ENCODE measurements around the gene NLRP6. TPM values are rescaled to one million over a fixed set of nuclear protein-coding genes. Genes with fewer than 3 reads are reported as not detected.

NLRP6 gene
- total RNA-seq, 1 donor from 2014 or later = 0.32 TPM

DNA sequence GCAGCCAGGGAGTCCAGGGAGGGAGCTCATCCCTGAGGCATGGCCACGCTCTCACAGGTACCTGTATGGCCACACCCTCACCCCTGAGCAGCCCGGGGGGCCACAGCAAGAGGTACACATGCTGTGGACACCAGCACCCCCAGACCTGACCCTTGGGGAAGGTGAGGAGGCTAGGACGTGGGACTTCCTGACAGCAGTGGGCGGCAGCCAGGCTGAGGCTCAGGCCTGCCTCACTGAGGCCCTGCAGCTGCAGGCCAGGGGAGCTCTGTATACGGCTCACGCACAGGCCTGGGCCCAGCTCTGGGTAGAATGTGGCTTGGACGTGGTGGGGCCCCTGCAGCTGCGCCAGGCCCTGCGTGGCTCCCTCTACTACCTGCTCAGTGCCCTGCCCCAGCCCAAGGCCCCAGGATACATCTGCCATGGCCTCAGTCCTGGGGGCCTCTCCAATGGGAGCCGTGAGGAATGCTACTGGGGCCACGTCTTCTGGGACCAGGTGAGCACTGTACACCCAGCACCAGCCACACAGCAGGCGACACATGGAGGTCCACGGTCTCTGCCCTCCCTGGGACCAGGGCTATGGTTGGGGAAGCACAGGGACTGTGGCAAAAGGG, 12.5 kb downstream of the NLRP6 start:
- intact Hi-C loops (cut with micrococcal nuclease) = no loop called here
- ATAC-seq = no peak

DNA sequence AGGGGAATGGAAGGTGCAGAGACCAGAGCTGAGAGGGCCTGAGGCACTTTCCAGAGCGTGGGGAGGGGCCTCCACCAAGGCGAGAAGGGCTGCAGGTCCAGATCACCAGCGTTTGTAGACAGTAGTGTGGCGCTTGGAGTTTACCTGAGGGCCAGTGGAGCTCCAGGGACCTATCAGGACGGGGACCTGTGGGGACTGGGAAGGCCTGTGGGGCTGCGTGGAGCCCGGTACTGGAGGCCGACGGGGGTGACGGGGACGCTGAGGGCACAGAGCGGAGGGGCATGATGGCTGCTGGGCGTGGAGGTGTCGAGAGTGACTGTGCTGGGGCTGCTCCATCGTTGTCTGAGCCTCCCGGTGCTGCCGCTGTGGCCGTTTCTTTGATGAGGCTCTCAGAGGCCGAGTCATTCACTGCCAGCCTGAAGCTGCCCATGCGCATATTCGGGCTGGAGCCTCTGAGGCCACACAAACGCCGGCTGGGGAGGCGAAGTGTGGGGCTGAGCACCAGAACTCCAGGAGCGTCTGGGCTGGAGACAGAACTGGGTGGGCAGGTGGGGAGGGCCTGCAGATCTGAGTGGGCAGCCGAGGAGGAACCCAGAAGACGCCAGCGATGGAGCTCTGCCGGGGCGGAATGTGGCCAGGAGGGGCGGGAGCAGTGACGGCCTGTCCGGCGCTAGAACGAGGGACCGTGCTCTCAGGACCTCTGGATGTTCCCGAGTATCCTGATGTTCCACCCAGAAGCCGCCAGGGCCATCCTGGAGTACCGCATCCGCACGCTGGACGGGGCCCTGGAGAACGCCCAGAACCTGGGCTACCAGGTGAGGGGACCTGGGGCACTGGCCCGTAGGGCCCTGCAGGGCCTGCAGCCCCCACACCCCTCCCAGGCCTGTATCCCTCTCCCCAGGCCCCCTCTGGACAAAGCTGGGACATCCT, 13.3 kb downstream of the NLRP6 start:
- intact Hi-C loops (cut with micrococcal nuclease) = no loop called here
- ATAC-seq (no peak), DNase-seq (peak; percentile 29)

More for the DNA sequence above, 12.5 kb downstream of the NLRP6 start:
- peak; percentile 17 for DNase-seq

DNA sequence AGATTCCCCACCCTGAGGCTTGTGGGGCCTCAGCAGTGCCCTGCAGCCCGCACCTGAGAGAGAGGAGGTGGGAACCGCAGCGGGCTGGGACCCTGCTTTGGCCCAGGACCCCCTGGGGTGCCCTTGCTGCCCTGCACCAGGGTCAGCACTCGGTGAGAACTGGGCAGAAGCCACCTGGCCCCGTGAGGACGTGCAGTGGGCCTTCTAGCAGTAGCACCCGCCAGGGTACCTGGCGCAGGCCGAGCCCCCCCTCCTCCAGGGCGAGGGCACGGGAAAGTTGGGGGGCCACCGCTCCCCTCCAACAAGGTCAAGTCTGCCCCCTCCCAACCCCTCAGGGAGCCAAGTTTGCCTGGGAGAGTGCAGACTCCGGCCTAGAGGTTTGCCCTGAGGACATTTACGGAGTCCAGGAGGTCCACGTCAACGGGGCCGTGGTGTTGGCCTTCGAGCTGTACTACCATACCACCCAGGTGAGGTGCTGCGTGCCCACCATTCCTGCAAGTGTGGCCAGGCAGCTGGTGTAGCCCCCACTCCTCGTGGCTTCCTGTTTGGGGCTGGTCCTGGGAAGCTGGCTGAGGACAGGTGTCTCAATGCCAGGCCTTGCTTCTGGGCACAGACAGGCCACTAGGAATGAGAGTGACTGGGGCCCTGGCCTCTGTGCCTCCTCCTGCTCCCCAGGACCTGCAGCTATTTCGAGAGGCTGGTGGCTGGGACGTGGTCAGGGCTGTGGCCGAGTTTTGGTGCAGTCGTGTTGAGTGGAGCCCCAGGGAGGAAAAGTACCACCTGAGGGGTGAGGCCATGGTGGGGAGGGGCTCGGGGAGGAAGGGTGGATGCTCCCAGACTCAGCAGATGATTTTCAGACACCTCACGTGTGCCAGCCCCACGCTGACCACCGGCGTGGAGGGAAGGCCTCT, 14.3 kb downstream of the NLRP6 start:
- DNase-seq (peak; percentile 29), ATAC-seq (no peak)
- intact Hi-C loops (cut with micrococcal nuclease) = no loop called here

DNA sequence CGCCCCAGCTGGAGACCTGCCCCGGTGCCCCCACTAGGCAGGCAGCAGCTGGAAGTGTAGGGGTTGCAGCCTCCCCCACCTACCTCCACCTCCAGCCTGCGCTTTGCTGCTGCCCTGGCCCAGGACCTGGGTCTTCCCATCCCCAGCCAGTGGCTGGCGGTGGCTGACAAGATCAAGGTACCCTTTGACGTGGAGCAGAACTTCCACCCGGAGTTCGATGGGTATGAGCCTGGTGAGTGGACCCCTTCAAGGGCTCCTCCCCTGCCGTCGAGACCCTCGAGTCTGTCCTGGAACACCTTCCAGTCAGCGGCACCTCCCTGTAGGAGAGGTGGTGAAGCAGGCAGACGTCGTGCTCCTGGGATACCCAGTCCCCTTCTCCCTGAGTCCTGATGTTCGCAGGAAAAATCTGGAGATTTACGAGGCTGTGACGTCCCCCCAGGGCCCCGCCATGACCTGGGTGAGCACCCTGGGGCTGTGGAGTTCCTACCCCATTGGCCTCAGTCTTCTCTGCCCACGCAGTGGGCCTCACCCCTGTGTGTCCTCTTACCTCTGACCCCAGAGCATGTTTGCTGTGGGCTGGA, 15.2 kb downstream of the NLRP6 start:
- ATAC-seq (no peak), DNase-seq (peak; percentile 29)
- intact Hi-C loops (cut with micrococcal nuclease) = no loop called here

DNA sequence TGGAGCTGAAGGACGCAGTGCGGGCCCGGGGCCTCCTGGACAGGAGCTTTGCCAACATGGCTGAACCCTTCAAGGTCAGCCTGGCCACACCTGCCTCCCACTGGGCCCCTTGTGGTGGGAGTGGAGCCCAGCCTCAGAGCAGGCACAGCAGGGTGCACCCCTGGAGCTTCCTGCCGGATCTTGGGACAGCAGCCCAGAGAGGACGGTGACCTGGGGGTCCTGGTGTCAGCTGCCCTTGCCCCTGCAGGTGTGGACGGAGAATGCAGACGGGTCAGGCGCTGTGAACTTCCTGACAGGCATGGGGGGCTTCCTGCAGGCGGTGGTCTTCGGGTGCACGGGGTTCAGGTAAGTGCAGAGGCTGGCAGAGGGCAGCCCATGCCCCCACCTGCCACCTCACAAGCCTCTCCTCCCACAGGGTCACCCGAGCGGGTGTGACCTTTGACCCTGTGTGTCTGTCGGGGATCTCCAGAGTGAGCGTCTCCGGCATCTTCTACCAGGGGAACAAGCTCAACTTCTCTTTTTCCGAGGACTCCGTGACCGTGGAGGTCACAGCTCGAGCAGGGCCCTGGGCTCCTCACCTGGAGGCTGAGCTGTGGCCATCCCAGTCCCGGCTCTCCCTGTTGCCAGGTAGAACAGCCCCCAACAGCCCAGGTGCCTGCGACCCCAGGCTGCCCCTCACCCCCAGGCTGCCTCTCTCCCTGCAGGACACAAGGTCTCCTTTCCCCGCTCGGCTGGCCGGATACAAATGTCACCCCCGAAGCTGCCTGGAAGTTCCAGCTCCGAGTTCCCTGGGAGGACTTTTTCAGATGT, 15.8 kb downstream of the NLRP6 start:
- DNase-seq (peak; percentile 26), ATAC-seq (no peak)
- intact Hi-C loops (cut with micrococcal nuclease) = no loop called here

DNA sequence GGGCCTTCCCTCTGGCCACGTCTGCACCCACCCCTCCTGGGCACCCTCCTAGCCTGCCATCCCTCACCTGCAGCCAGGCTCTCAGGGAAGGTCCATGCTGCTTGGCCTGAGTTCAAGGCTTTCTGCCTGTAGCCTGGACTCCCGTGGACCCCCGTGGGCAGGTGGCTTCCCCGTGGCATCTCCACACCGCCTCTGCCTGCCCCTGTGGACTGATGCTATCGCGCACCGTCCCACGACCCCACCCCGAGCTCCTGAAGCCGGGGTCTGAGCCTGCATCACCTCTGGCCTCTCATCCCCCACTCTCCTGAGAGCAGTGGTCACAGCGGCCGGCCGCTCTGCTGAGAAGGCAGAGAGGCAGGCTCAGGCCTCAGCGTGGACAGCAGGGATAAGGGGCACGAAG, 16.6 kb downstream of the NLRP6 start:
- intact Hi-C loops (cut with micrococcal nuclease) = no loop called here
- peak; percentile 28 for DNase-seq

DNA sequence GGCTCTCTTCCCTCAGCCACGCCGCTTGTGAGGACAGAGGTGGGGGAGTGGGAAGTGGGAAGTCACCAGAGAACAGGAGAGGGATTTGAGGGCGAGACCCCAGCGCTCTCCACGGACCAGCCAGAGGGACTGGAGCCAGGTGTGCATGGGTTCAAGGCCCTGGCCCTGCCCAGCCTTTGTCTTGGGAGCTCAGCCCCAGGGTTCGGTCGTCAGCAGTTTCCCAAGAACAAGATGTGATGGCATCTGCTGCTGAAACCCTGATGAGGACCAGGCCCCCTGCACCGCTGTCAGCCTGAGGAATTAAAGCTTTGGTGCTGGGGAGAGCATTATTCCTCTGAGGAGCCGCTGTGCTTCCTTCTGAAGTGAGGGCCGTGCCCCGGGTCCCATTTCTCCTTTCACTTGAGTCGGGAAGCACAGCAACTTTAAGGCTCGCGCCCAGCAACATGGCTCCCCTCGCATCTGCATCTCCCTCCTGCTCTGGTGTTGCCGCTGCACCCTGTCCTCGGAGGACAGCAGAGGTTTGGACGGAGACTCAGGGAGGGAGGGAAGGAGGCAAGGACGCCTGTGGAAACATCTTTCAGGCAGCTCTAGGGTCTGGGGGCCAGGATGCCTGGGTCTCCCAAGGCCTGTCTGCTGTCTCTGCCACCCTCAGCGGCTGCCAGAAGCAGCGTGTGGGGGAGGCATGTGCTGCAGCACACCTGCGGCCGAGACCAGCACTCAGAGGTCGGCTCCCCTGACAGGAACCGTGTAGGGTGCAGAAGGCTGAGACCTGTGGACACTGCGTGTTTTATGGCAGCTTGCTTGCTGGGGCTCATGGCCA, 17.4 kb downstream of the NLRP6 start:
- ATAC-seq (no peak), DNase-seq (peak; percentile 27)
- intact Hi-C loops (cut with micrococcal nuclease) = no loop called here

More for the DNA sequence above, 16.6 kb downstream of the NLRP6 start:
- ATAC-seq = no peak

DNA sequence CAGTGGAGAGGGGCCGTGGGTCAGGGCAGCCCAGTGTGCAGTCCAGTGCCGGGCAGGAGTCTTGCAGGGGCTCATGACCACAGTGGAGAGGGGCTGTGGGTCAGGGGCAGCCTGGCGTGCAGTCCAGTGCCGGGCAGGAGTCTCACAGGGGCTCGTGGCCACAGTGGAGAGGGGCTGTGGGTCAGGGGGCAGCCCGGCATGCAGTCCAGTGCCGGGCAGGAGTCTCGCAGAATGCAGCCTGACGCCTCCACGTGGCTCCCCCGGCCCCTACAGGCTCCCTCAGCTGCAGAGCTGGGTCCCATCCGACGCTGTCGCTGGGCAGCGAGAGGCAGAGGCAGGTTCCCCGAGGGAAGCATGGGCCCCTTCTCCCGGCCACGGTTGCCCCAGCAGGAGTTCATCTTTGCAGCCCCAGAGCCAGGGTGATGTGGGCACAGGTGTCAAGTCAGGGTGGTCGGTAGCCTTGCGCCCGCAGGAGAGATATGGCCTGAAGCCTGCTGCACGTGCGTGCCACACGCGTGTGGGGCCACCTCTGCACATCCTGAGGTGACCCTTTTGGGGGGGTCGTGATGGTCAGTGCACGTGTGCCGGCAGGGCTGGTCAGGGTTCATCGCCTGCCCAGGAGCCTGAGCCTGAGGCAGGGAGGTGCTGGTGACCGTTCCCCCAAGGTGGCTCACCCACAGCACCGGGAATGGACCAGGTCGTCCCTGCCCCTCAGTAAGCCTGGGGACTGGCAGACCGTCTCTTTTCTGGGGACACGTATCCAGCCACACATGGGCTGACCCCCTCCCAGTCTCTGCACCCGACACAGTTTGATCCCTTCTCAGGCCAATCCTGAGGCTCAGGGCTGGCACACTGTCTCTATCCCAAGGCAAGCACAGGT, 18.2 kb downstream of the NLRP6 start:
- DNase-seq = peak; percentile 27
- intact Hi-C loops (cut with micrococcal nuclease) = no loop called here
- ATAC-seq = no peak

DNA sequence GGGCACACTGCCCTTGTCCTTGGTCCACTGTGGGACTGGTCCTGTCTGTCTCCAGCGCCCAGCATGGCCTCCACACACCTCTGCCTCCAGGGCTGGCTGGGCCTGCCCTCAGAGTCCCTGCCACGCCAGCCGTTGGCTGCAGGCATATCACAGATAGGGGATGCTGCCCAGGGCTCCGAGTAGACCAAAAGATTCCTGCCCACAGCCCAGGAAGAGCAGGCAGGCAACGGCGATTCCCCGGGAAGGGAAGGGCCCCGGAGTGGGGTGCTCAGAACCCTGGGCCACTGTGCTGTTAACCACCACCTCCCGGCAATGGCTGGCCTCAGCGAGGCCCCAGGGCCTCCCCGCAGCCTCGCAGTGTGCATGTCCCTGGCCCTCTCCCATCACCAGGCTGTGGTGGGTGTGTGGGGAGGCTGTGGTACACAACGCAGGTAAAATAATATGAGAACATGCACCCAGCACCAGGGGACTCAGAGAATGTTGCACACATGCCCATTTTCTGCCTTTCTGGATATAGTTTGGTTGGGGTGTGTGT, 18.9 kb downstream of the NLRP6 start:
- DNase-seq (peak; percentile 36), ATAC-seq (peak; percentile 6)
- intact Hi-C loops (cut with micrococcal nuclease) = no loop called here

DNA sequence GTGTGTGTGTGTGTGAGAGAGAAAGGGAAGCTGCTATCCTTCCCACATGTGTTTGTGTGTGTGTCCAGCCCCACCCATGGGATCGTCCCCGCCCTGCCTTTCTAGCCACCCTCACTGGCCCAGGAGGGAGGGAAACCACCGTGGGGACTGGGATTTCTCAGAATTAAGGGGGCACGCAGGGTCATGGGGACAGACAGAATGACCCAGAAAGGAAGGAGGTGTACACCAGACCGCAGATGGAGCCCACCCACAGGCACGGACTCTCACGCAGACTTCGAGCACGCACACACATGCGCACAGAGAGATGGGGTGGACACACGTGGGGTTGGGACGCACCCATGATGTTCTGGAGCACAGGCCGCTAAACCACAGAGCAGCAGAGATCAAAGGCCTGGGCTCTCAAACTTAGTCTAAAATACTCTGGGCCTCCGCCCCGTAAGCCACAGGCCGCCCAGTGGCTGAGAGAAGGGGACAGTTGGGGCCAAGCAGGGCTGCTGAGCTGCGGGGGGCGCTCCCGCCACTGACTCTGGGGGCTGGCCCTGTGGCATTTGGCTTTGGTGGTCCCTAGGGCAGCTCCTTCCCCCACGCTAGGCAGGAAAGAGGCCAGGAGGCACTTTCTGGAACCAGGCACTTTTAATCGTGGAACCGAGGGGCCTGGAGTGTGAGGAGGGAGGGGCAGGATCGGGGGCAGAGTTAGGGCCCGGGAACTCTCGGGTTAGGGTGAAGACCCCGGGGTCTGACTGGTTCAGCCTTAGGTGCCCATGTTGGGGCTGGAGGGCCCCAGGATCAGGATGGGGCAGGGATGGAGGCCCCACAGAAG, 19.6 kb downstream of the NLRP6 start:
- DNase-seq (peak; percentile 63), ATAC-seq (peak; percentile 58)
- intact Hi-C loops (cut with micrococcal nuclease) = no loop called here

DNA sequence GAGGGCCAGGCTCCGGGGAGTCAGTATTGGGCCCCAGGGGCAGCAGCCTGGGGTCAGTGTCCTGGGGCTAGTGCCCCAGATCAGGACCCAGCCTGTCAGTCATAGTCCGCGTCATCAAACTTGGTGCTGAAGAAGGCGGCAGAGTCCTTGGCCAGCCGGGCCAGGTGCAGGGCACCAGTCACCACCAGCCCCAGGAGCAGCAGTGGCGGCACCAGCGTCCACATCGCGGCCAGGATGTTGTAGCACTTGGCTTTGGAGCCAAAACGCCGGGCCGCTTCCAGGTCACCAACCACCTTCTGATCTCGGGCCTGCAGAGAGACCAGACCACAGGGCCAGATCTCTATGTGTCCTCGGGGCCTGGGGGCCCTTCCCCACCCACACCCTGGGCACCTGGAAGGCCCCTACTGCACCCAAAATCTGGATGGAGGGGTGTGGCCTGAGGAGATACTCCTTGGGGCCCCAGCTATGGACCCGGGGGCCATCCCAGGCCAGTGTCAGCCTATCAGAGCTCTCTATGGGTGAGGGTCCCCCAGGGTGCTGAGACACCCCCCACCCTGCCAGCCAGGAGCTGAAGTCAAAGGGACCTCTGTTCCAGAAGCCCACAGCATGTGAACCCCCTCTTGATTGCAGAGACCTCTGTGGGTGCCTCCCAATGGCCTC, 20.3 kb downstream of the NLRP6 start:
- ATAC-seq (peak; percentile 3), DNase-seq (peak; percentile 44)
- intact Hi-C loops (cut with micrococcal nuclease) = no loop called here

DNA sequence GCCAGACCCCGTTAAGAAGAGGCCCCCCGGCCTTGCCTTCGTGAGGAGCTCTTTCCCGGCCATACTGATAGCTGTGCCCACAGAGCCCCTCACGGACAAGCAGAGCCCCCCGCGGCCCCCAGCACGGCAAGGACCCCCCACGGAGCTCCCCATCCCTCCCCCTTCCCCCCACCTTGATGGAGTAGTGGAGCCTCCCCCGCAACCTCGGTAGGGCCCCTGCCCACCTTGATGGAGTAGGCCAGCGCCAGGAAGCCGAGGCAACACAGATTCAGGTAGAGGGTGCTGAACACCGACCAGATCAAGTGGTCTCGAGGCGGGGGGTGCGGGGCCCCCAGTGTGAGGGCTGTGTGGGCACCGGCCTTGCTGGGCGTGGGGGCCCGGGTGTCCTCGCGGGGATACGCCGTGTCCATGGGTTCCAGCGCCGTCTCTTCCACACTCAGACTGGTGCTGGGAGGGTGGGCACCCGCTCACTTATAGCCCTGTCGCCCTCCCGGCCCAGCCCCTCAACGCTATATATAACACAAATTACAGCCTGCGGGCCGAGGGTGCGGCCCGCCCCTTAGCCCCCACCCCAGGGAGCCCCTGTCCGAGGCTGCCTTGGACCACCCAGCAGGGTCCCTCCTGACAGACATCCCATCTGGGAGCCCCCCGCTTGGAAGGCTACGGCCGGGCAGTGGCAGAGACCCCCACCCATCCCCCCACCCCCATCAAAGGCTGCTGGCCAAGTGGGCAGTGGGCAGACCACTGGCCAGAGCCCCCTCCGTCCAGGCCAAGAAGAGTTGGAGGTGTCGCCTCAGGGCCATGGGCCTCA, 21.1 kb downstream of the NLRP6 start, which contains the start of gene IFITM5:
TSS of gene IFITM5 (minus strand) at position 446 of the 811 bp plus-strand sequence. CDS start at position 410, 36 bp downstream.
- intact Hi-C loops (cut with micrococcal nuclease) = no loop called here
- DNase-seq = peak; percentile 33
- ATAC-seq = no peak

DNA sequence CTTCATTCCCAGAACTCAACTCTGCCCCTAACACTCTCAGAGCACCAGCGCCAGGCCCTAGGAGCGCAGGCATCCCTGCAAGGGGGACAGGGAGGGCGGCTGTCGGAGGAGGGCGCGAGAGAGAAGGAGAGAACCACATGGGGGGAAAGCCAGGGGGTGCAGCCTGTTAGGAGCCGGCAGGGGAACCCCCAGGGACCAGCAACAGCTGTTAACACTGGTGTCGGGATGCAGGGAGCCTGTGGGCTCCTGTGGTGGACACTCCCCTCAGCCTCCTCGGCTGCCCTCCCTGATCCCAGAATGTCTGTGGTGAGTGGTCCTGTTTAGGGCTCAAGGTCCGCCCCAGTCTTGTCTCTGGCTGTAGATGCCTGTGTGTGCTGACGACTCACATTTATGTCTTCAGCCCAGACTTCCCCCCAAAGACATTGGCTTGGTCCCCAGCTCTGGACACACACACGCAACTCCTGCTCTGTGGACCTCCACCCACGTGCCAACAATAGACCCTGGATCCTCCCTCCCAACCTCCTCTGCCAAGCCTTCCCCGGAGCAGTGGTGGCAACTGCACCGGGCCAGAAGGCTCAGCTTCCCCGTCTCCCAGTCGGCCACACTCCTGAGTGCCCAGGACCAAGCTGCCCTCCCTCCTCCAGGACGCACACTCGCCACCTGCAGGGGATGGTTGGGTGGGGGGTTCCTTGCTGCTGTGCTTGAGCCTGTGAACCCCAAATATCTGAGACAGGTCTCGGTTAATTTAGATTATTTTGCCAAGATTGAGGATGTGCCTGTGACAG, 21.9 kb downstream of the NLRP6 start:
- intact Hi-C loops (cut with micrococcal nuclease) = no loop called here
- ATAC-seq = no peak
- DNase-seq = peak; percentile 36
